HG03571 (cell line): ENCODE data around the gene AREG.

Experiments
- ATAC-seq: cut with Tn5 transposase; IDR thresholded peaks from one replicate; pipeline ENCODE4 v1.9.1; 2021; ENCODE audit not compliant: unreplicated experiment

The AREG gene

DNA sequence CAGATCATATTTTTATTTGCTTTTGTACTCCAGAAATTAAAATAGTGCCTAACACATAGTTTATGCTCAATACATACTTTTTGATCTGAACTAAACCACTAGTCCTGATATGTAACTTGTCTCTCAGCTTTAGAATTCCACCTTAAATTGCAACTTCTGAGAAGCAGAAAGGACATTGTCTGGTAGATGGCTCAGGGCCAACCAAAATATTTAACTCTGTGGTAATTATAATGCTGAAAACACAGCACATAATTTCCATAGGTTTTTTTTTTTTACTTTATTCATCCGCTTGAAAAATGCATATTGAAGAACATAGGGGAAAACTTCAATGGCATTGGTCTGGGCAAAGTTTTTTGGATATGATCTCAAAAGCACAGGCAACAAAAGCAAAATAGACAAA, 59.3 kb downstream of the AREG start:
- no peak for ATAC-seq
